MM.1S (cell line): Measurements from ENCODE around the gene IL1RAP.

Experiments used
- DNase-seq: peaks from one replicate; pipeline ENCODE4 v3.0.0-alpha.2; 2015
- H2AFZ ChIP-seq: fragments of 300-600 bp; sonication (generic); 2 replicates; pipeline ENCODE4 v1.6.0; 2016; ENCODE audit warnings: antibody characterized with exemption, low read length
- H3F3A ChIP-seq: fragments of 300-600 bp; sonication (generic); 2 replicates; pipeline ENCODE4 v1.6.1; 2016; ENCODE audit warnings: mild to moderate bottlenecking, antibody characterized with exemption, low read length, moderate library complexity, mixed read lengths; ENCODE audit not compliant: insufficient read depth
- H3K27ac ChIP-seq: fragments of 300-600 bp; sonication (generic); 2 replicates; pipeline ENCODE4 v1.5.1; 2016; ENCODE audit warnings: mild to moderate bottlenecking, low read length
- H3K27me3 ChIP-seq: fragments of 300-600 bp; sonication (generic); replicated peaks from 2 replicates; pipeline ENCODE4 v1.6.0; 2016; ENCODE audit warnings: low read length; ENCODE audit not compliant: insufficient read depth
- H3K36me3 ChIP-seq: fragments of 300-600 bp; sonication (generic); replicated peaks from 2 replicates; pipeline ENCODE4 v1.6.1; 2016; ENCODE audit warnings: mild to moderate bottlenecking, low read length, mixed read lengths; ENCODE audit not compliant: insufficient read depth
- H3K4me1 ChIP-seq: fragments of 300-600 bp; sonication (generic); 2 replicates; pipeline ENCODE4 v1.6.1; 2016; ENCODE audit warnings: low read length, mixed read lengths
- H3K4me2 ChIP-seq: fragments of 300-600 bp; sonication (generic); 2 replicates; pipeline ENCODE4 v1.6.0; 2016; ENCODE audit warnings: low read depth, low read length
- H3K4me3 ChIP-seq: fragments of 300-600 bp; sonication (generic); 2 replicates; pipeline ENCODE4 v1.5.1; 2016; ENCODE audit warnings: low read length, mixed read lengths
- H3K79me2 ChIP-seq: fragments of 300-600 bp; sonication (generic); 2 replicates; pipeline ENCODE4 v1.6.1; 2016; ENCODE audit warnings: mixed run types, low read length, mixed read lengths
- H3K9ac ChIP-seq: fragments of 300-600 bp; sonication (generic); 2 replicates; pipeline ENCODE4 v1.6.1; 2016; ENCODE audit warnings: low read length, mixed read lengths
- H3K9me2 ChIP-seq: fragments of 300-600 bp; sonication (generic); replicated peaks from 2 replicates; pipeline ENCODE4 v1.6.1; 2016; ENCODE audit warnings: mild to moderate bottlenecking, low read length, mixed read lengths; ENCODE audit not compliant: insufficient read depth
- H3K9me3 ChIP-seq: fragments of 300-600 bp; sonication (generic); replicated peaks from 2 replicates; pipeline ENCODE4 v1.6.1; 2016; ENCODE audit warnings: mild to moderate bottlenecking, low read length, mixed read lengths; ENCODE audit not compliant: insufficient read depth
- H4K20me1 ChIP-seq: fragments of 300-600 bp; sonication (generic); 2 replicates; pipeline ENCODE4 v1.6.1; 2016; ENCODE audit warnings: mild to moderate bottlenecking, low read length, moderate library complexity, mixed read lengths; ENCODE audit not compliant: insufficient read depth
- CTCF ChIP-seq: fragments of 300-600 bp; sonication (generic); IDR thresholded peaks from 2 replicates; pipeline ENCODE4 v1.5.1; 2016; ENCODE audit warnings: antibody characterized with exemption, low read length, mixed read lengths
- EZH2 ChIP-seq: fragments of 300-600 bp; sonication (generic); optimal IDR thresholded peaks from 2 replicates; pipeline ENCODE3; 2017; ENCODE audit warnings: low read depth, mild to moderate bottlenecking, antibody characterized with exemption, low read length, mixed read lengths
- EZH2phosphoT487 ChIP-seq: fragments of 300-600 bp; sonication (generic); IDR thresholded peaks from 2 replicates; pipeline ENCODE4 v1.6.1; 2018; ENCODE audit warnings: antibody characterized with exemption, low read length

Gene IL1RAP

DNA sequence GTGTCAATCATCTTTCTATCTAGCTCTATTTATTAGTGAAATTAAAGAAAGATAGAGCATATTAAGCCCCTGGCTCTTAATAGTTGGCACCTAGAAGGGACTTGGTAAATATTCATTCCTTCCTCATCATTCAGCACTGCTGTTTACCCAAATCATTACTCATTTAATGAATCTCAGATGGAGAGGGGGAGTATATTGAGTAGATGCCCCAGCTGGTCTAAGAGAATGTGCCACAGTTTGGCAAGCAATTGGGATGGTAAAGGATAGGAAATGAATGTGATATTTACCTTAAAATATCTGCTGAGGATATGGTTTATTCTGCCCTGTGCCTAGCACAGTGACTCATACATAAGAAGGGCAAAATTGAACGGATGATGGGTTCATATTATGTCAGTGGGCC is 6.0 kb downstream of the IL1RAP start:
- Histone ChIP-seq H3F3A (no peaks in the 10 kb centered on the region), H3K27ac (no peak overlapping the region), H3K9me3 (no peaks in the 10 kb centered on the region), H3K27me3 (no peaks in the 10 kb centered on the region), H3K4me2 (no peak overlapping the region), H3K9ac (no peak overlapping the region), H3K9me2 (no peaks in the 10 kb centered on the region), H3K4me3 (no peak overlapping the region), H3K4me1 (no peaks in the 10 kb centered on the region), H3K36me3 (no peaks in the 10 kb centered on the region), H3K79me2 (no peaks in the 10 kb centered on the region), H2AFZ (no peak overlapping the region), H4K20me1 (no peaks in the 10 kb centered on the region)
- TF ChIP-seq EZH2phosphoT487 (no peak), EZH2 (no peak), CTCF (no peak)
- no peak for DNase-seq

- Histone ChIP-seq H3K36me3 (no peaks in the 10 kb centered on the region), H3K4me2 (no peak overlapping the region), H2AFZ (no peak overlapping the region), H3K4me3 (no peak overlapping the region), H3K4me1 (no peaks in the 10 kb centered on the region), H3K27ac (no peak overlapping the region), H3K9me3 (no peaks in the 10 kb centered on the region), H4K20me1 (no peaks in the 10 kb centered on the region), H3K9ac (no peak overlapping the region), H3F3A (no peaks in the 10 kb centered on the region), H3K9me2 (no peaks in the 10 kb centered on the region), H3K27me3 (no peaks in the 10 kb centered on the region), H3K79me2 (no peaks in the 10 kb centered on the region)
- no peak for DNase-seq
- TF ChIP-seq EZH2phosphoT487 (no peak), EZH2 (no peak), CTCF (no peak)
Measured at GRCh38 chr3:190521998-190522397, 8.1 kb downstream of the IL1RAP start.

GRCh38 chr3:190522621-190523222 is 8.8 kb downstream of the IL1RAP start:
- DNase-seq: no peak
- Histone ChIP-seq H3K4me2 (no peak overlapping the region), H3K27me3 (no peaks in the 10 kb centered on the region), H4K20me1 (no peaks in the 10 kb centered on the region), H3K4me1 (no peaks in the 10 kb centered on the region), H3K27ac (no peak overlapping the region), H3K79me2 (no peaks in the 10 kb centered on the region), H2AFZ (no peak overlapping the region), H3K36me3 (no peaks in the 10 kb centered on the region), H3K9ac (no peak overlapping the region), H3K4me3 (no peak overlapping the region), H3F3A (no peaks in the 10 kb centered on the region), H3K9me3 (no peaks in the 10 kb centered on the region), H3K9me2 (no peaks in the 10 kb centered on the region)
- TF ChIP-seq EZH2 (no peak), EZH2phosphoT487 (no peak), CTCF (no peak)
